Tibial nerve (tissue), 4 donors: ENCODE results near the gene MITF.
"Not testable (repeated sequence)": the region's sequence is repeated elsewhere in the genome, so short reads cannot be mapped to it uniquely, and the experiment has no call there.

Source experiments
- CTCF ChIP-seq, 5 experiments: fragments of 200-600 bp in 3 of 5; fragments of 450-650 bp in 2 of 5; sonication (generic) in 3 of 5; IDR thresholded peaks; one replicate each; pipeline ENCODE4 v1.5.1; 2016 to 2019; ENCODE audit warnings: antibody characterized with exemption in 5 of 5, mild to moderate bottlenecking in 3 of 5, moderate library complexity in 2 of 5
- EP300 ChIP-seq, 2 donors: sonication (generic); formaldehyde crosslinking; IDR thresholded peaks; one replicate each; pipeline ENCODE4 v1.6.1; 2017; ENCODE audit warnings: antibody characterized with exemption in 2 of 2, mild to moderate bottlenecking in 1 of 2
- POLR2A ChIP-seq, 2 donors: fragments of 450-650 bp; IDR thresholded peaks; one replicate each; pipeline ENCODE4 v1.6.1; 2017; ENCODE audit warnings: antibody characterized with exemption in 2 of 2, mild to moderate bottlenecking in 2 of 2, moderate library complexity in 2 of 2

- not testable (repeated sequence) for TF ChIP-seq POLR2A, CTCF, EP300 (IDR thresholded peaks at IDR 0.05)
Observed at GRCh38 chr3:69909859-69910258, 170.6 kb downstream of the MITF start.
